ENCODE data around the gene IMPA2.

DNA sequence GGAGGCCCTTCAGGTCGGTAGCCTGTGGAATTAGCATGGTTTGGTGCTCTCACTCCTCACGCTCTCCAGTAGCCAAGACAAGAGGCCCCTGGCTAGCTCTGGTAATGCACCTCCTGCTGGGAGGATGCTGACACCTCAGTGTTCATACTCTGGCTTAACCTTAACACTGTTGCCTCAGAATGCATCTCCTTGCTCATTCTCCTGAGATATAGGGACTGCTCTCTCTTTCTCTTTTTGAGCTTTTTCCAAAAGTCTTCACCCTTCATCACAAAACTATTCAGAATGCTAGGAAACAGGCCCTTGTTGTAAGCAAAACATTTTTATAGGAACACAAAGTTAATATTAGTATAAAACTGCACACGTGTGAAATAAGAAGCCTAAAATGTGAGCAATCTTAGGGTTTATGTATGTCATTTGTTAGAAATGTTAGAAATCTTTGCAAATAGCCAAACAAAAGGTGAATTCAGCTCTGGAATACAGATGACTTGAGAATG lies 17.3 kb upstream of the IMPA2 start:
- TF ChIP-seq GATA2 (IDR thresholded peaks at IDR 0.05; ENCODE audit: low read depth, low read length) (no peak), GATA3 (IDR thresholded peaks at IDR 0.05; ENCODE audit: low read depth, low read length) (no peak)

Data from SH-SY5Y (cell line).